Body of pancreas (tissue), 4 donors: ENCODE results near the gene AUTS2.

Experiments used
- POLR2A ChIP-seq, 3 donors: fragments of 450-650 bp; IDR thresholded peaks; one replicate each; pipeline ENCODE4 v1.6.1; 2016; ENCODE audit warnings: antibody characterized with exemption in 3 of 3, mild to moderate bottlenecking in 2 of 3
- TF ChIP-seq, protein P1 (sequence below), 7 experiments: fragments of 450-650 bp in 4 of 7; fragments of 200-600 bp in 3 of 7; sonication (generic) in 3 of 7; IDR thresholded peaks; one replicate each; pipeline ENCODE4 v1.5.1; 2016 to 2019; ENCODE audit warnings: antibody characterized with exemption in 7 of 7

DNA sequence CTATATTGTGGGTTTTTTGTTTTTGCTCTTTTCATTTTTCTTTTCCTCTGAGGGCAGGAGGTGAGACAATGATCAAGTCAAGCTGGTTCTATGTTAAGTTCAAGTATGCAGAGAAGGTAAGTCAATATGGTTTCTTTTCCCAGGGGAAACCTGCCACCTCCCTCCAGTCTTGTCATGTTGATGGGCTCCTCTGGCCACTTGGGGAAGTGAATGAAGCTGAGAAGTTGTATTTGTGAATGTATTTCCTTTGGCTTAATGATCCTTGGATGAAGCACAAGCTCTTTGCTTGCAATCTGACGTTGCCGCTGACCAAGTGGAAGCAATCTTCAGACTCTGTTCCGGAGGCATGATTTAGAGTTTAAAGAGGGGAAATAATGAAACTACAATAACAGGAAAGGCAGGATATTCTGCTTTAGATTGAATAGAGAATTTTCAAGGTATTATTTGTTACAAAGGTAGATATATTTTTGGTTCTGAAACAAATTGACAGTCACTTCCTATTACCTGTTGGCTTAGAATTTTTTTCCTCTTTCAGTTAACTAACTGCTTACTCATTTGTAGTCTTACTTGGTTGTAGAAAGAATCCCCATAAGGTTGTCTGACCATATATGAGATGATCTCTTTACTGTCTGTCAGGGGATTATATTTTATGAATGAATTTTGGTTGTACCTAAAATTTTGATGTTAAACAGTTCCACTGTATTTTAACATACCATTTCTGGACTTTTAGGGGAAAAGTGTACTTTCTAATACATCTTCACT, 369.6 kb downstream of the AUTS2 start:
- TF ChIP-seq POLR2A (IDR thresholded peaks at IDR 0.05) = no peak
- TF ChIP-seq, protein P1, sequence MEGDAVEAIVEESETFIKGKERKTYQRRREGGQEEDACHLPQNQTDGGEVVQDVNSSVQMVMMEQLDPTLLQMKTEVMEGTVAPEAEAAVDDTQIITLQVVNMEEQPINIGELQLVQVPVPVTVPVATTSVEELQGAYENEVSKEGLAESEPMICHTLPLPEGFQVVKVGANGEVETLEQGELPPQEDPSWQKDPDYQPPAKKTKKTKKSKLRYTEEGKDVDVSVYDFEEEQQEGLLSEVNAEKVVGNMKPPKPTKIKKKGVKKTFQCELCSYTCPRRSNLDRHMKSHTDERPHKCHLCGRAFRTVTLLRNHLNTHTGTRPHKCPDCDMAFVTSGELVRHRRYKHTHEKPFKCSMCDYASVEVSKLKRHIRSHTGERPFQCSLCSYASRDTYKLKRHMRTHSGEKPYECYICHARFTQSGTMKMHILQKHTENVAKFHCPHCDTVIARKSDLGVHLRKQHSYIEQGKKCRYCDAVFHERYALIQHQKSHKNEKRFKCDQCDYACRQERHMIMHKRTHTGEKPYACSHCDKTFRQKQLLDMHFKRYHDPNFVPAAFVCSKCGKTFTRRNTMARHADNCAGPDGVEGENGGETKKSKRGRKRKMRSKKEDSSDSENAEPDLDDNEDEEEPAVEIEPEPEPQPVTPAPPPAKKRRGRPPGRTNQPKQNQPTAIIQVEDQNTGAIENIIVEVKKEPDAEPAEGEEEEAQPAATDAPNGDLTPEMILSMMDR (IDR thresholded peaks at IDR 0.05) = no peak
